ENCODE results near the gene GIGYF2. TPM values are rescaled to one million over a fixed set of nuclear protein-coding genes. Genes with fewer than 3 reads are reported as not detected.
A peak's percentile ranks its signal among the peaks of the same experiment; 100 is the strongest.
"Not testable (repeated sequence)": the region's sequence is repeated elsewhere in the genome, so short reads cannot be mapped to it uniquely, and the experiment has no call there.

GIGYF2 gene, protein sequence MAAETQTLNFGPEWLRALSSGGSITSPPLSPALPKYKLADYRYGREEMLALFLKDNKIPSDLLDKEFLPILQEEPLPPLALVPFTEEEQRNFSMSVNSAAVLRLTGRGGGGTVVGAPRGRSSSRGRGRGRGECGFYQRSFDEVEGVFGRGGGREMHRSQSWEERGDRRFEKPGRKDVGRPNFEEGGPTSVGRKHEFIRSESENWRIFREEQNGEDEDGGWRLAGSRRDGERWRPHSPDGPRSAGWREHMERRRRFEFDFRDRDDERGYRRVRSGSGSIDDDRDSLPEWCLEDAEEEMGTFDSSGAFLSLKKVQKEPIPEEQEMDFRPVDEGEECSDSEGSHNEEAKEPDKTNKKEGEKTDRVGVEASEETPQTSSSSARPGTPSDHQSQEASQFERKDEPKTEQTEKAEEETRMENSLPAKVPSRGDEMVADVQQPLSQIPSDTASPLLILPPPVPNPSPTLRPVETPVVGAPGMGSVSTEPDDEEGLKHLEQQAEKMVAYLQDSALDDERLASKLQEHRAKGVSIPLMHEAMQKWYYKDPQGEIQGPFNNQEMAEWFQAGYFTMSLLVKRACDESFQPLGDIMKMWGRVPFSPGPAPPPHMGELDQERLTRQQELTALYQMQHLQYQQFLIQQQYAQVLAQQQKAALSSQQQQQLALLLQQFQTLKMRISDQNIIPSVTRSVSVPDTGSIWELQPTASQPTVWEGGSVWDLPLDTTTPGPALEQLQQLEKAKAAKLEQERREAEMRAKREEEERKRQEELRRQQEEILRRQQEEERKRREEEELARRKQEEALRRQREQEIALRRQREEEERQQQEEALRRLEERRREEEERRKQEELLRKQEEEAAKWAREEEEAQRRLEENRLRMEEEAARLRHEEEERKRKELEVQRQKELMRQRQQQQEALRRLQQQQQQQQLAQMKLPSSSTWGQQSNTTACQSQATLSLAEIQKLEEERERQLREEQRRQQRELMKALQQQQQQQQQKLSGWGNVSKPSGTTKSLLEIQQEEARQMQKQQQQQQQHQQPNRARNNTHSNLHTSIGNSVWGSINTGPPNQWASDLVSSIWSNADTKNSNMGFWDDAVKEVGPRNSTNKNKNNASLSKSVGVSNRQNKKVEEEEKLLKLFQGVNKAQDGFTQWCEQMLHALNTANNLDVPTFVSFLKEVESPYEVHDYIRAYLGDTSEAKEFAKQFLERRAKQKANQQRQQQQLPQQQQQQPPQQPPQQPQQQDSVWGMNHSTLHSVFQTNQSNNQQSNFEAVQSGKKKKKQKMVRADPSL (N-terminal part only)
- 33.7 and 70.3 TPM in 2 replicates for total RNA-seq

GRCh38 chr2:232697059-232697806, at the start of gene GIGYF2:
GIGYF2 (plus strand) TSS chr2:232697331; CDS start chr2:232735198, 37,867 bp downstream.
- DNase-seq (ENCODE audit: low read depth) = peak; percentile 88

DNA sequence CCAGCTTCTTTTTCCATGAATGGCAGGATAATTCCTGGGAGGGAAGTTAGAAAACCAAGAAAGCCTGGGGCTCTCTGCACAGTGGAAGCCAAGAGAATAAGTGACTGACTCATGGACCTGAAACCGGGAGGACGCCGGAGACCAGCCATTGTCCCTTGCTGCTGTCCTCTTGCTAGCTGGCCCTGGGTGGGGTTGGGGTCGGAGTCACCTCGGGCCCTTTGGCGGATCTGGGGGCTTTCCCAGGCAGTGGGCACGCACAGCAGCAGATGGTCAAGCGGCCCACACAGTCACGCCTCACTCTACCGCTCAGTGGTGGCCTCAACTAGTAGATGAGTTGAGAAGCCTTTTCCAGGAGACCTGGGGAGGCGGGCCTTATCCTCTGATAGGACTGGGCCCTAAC, 48.1 kb upstream of the GIGYF2 start:
- no peak for DNase-seq (ENCODE audit: low read depth)

DNA sequence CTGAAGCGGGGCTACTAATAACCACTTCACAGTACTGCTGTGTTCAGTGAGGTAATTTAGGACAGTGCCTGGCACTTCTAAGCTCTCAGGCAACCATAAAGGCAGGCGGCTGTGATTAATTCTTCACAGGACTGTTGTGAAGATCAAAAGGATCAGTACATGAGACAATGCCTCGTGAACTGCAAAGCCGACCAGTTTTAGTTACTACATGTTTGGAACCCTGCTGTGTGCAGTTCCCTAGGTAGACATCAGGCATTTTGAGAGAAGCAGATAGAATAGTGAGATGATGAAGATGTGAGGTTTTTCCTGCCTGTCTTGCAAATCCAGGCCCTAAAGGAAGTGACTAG, 44.7 kb upstream of the GIGYF2 start:
- DNase-seq (ENCODE audit: low read depth) = no peak

- DNase-seq (ENCODE audit: low read depth) = no peak
Measured at GRCh38 chr2:232653441-232653840, 43.7 kb upstream of the GIGYF2 start.

DNA sequence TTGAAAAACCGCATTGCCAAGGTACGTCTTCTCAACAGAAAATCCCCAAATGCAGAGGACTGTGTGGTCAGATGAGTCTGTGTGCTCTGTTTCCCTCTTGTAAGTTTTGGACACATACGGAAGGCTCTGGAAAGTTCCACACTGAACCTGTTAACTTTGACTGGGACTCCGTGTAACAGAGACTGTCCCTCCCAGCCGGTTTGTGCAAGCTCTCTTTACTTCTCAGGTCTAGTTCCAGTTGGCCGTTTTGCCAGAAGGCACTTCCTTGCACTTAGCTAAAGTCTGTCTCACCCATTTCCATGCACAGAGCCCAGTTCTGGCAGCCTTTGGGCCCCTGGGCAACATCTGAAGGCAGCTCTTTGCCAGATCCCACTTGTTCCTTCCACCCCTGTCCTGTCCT, 41.7 kb upstream of the GIGYF2 start:
- peak; percentile 79 for DNase-seq (ENCODE audit: low read depth)

DNA sequence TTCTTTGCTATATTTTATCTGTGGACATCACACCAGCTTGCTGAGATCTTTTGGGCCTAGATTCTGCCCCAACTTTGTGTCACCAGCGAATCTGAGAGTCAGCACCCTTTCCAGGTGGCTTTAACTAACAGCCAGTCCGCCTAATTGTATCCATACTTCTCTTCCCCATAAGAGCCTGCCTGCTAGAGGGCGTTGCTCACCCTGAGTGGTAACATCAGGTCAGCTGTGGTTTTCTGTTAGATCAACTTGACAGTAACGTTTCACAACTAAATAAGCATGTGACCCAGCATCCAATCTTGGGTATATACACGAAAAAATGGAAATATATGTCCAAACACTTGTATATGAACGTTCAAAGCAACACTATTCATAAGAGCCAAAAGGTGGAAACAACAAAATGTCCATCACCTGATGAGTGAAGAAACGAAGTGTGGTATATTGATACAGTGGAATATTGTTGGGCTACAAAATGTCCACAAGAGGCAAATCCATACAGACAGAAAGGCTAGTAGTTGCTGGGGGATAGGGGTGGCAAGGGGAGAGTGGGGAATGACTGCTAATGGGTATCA, 38.8 kb upstream of the GIGYF2 start:
- no peak for DNase-seq (ENCODE audit: low read depth)

- peak; percentile 92 for DNase-seq (ENCODE audit: low read depth)
Measured at GRCh38 chr2:232659359-232659758, 37.8 kb upstream of the GIGYF2 start.

DNA sequence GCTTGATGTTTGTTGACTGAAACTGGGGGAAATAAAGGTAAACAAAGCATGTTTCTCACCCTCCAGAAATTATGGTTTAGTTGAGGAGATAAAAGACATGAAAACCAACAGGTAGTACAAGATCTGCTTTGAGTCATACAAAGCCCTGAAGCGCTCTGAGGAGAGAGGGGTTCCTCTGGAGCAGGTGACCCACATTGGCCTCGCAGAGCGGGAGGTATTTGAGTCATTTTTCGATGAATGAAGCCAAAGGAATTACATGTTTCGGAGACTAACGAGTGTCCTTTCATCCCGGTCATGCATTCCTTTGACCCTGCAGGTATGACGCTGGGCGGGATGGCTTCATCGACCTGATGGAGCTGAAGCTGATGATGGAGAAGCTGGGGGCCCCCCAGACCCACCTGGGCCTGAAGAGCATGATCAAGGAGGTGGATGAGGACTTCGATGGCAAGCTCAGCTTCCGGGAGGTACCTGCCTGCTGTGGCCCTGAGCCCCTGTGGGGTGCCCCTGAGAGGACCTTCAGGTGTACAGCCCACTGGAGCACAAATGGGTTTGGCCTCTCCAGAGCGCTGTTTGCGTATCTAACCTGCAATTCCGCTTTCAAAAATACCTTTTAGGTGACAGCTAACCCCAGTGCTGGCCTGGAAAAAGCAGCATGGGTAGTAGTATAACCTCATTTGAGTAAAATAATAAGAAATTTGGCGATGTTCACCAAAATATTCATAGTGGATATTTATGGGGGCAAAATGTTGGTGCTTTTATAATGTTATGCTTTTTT, 34.5 kb upstream of the GIGYF2 start:
- no peak for DNase-seq (ENCODE audit: low read depth)

DNA sequence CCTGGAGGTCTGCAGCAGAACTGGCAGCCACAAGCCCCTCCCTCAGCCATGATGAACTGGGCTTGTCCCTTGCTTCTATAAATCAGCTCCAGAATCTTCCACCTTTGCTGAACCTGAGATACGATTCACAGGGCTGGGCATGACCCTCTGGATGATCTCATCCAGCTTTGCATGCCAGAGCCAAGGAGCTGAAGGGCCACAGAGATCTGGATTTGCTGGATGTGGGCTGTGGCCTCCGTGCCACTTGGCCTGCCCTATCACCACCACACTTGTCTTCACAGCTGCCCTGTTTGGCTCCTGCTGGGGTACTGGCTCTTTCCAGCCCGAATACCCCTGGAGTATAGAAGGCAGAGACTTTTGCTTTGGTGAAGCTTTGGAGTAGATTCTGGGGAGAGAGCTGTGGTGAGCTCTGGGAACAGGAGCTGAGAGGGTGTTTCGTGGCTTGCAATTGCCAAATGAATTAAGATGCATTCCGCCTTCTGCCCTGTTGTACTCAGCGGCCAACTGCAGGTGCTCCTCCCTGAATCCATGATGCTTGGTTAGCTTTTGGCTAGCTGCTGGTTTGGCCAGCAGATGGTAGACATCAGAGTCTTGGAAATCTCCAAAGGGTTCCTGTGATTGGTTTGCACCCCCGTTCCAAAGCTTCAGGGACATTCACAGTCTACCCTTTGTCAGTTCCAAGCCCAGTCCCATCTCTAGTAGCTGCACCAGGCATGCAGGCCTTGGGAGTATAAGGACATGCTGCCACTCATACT, 30.9 kb upstream of the GIGYF2 start:
- no peak for DNase-seq (ENCODE audit: low read depth)

GRCh38 chr2:232667989-232668583, 29.0 kb upstream of the GIGYF2 start:
- no peak for DNase-seq (ENCODE audit: low read depth)

GRCh38 chr2:232668805-232669444, 28.2 kb upstream of the GIGYF2 start:
- DNase-seq (ENCODE audit: low read depth) = no peak

GRCh38 chr2:232672588-232672987, 24.5 kb upstream of the GIGYF2 start:
- no peak for DNase-seq (ENCODE audit: low read depth)

DNA sequence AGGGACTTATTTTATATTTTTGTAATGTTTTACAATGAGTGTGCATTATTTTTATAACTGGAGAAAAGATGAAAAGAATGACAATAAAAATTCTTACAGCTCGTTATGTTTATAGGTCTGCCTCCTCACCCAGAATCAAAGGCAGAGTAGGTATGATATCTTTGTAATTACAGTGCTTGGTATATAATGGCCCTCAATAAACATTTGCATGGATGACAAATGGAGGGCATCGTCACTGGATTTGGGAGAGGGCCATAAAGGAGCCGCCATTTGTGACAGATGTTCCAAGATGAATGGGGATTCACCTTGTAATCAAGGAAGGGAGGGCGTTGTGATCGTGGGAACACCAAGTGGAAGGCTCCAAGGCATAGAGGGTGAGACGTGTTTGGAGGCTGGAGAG, 22.6 kb upstream of the GIGYF2 start:
- DNase-seq (ENCODE audit: low read depth) = no peak

DNA sequence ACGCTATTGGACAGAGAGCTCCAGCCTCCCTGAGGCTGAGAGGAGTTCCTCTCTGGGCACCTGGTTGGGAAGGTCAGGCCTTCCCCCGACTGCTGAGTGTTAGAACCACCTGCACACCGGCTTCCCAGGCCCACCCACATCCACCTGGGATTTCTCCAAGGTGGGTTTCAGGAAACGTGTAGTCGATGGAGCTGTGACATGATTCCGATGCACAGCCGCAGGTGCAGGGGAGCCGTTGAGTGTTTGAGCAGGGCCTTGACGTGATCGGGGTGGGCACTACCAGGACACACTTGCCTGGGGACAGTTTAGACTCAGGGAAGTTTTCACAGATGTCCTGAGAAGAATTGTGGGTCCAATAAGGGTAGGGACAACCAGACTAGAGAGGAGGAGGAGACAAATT, 21.8 kb upstream of the GIGYF2 start:
- DNase-seq (ENCODE audit: low read depth) = no peak

DNA sequence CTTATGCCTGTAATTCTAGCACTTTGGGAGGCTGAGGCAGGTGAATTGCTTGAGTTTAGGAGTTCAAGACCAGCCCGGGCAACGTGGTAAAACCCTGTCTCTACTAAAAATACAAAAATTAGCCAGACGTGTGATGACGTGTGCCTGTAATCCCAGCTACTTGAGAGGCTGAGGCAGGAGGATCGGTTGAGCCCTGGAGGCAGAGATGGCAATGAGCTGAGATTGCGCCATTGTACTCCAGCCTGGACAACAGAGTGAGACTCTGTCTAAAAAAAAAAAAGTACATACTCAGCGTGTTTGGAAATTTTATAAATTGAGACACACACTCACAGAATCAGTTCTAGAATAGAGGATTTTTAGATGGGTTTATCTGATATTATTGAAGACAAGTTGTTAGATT, 17.1 kb upstream of the GIGYF2 start:
- DNase-seq (ENCODE audit: low read depth) = no peak

DNA sequence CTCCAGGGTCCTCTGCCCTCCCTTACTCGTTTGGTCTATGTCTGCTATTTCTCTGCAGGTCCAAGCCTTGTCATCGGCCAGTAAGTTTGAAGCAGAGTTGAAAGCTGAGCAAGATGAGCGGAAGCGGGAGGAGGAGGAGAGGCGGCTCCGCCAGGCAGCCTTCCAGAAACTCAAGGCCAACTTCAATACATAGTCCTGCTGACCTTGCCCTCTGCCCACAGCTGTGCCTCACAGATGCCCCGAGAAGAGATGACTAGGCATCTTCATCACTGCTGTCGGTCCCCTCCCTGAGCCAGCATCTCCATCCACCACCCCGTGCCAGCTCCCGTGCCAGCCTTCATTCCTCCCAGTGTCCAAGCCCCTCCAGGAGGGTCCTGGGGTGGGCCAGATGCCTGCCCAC, 15.6 kb upstream of the GIGYF2 start:
- DNase-seq (ENCODE audit: low read depth) = no peak

DNA sequence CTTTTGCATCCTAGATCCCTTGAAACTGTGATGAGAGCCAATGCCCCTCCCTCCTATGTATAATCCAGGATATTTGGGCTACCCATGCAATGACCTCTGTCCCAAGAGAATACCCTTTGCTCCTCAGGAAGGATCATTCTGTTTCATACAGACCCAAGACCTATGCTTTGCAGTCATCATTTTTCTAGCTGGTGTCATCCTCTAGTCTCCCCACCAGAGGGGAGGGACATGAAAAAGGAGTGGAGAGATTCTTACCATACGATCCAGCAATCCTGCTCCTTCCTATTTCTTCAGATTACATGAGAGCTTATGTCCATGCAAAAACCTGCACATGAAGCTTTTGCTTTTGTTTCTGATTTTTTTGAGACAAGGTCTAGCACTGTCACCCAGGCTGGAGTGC, 13.8 kb upstream of the GIGYF2 start:
- DNase-seq (ENCODE audit: low read depth) = no peak

GRCh38 chr2:232685391-232685790, 11.7 kb upstream of the GIGYF2 start:
- not testable (repeated sequence) for DNase-seq (ENCODE audit: low read depth)

All from renal cortical epithelial cell (primary cell).